Measurements from ENCODE around the gene IL6R.

DNA sequence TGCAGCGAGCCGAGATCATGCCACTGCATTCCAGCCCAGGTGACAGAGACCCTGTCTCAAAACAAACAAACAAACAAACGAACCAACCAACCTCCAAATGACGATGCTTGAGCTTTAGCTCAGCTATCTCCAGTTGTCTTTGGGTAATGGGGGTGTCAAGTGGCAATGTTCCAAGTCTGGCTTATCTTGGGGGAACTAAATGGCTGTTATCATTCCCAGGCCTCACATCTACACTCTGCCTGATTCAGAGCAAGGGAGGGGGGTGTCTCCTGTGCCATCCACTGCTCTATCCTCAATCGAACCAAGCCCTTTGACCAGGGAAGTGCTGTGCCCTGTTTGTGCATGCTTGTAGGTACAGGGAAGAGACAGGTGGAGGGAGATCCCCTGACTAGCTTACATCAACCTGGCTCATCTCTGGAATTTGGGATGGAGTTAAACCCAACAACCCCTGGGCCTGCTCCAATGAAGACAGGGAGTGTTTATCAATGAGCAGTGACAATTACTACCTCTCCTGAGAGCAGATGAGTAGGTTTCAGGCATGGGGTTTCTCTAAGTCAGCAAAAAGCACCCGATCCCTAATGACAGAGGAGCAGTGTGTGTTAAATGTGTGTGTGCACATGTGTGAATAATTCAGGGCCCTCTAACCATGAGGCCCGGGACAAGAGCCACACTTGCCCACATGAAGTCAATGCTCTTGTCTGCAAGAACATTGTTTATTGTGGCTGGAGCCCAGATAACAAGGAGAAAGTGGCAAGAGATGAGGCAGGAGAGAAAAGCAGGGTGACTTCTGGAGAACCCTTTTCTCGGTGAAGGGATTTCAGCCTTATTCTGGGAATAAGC lies 20.3 kb upstream of the IL6R start:
- TF ChIP-seq, protein P1, sequence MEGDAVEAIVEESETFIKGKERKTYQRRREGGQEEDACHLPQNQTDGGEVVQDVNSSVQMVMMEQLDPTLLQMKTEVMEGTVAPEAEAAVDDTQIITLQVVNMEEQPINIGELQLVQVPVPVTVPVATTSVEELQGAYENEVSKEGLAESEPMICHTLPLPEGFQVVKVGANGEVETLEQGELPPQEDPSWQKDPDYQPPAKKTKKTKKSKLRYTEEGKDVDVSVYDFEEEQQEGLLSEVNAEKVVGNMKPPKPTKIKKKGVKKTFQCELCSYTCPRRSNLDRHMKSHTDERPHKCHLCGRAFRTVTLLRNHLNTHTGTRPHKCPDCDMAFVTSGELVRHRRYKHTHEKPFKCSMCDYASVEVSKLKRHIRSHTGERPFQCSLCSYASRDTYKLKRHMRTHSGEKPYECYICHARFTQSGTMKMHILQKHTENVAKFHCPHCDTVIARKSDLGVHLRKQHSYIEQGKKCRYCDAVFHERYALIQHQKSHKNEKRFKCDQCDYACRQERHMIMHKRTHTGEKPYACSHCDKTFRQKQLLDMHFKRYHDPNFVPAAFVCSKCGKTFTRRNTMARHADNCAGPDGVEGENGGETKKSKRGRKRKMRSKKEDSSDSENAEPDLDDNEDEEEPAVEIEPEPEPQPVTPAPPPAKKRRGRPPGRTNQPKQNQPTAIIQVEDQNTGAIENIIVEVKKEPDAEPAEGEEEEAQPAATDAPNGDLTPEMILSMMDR (IDR thresholded peaks at IDR 0.05; ENCODE audit: poor library complexity), result no peak
- no peak for TF ChIP-seq EZH2phosphoT487 (IDR thresholded peaks at IDR 0.05; ENCODE audit: low read depth, severe bottlenecking, unreplicated experiment)
- TF ChIP-seq EZH2 (IDR thresholded peaks at IDR 0.05; ENCODE audit: borderline replicate concordance), result no peak
